GM12878 (cell line): ENCODE data around the gene PRH2. TPM values are rescaled to one million over a fixed set of nuclear protein-coding genes. Genes with fewer than 3 reads are reported as not detected.

Experiments used
- ATAC-seq: fragments of 200-7000 bp; cut with Tn5 transposase; 3 replicates; pipeline ENCODE4 v1.9.1; 2020; ENCODE audit warnings: mild to moderate bottlenecking, moderate library complexity
- BruUV-seq: library from RNA; stranded (reverse); fragments of 400-500 nt; replicated peaks from 2 replicates; lab custom pipeline; 2021; lab: Mats Ljungman, UMichigan
- CTCF ChIA-PET: fragments of 300-600 bp; sonication (Branson Sonifier 250); formaldehyde crosslinking; extraction: SDS; loops from one replicate; lab custom pipeline; 2021; ENCODE audit warnings: inconsistent platforms; lab: Yijun Ruan, JAX
- POLR2A ChIA-PET: fragments of 350-600 bp; formaldehyde crosslinking; extraction: SDS; loops from one replicate; lab custom pipeline; 2021; ENCODE audit warnings: inconsistent platforms; lab: Charles Lee
- RAD21 ChIA-PET: fragments of 300-600 bp; sonication (Branson Sonifier 250); formaldehyde crosslinking; loops from one replicate; lab custom pipeline; 2023; ENCODE audit warnings: antibody characterized with exemption; ENCODE audit not compliant: unreplicated experiment; lab: Charles Lee
- SMC1A ChIA-PET: fragments of 300-600 bp; sonication (Branson Sonifier 250); formaldehyde crosslinking; loops from one replicate; lab custom pipeline; 2023; ENCODE audit not compliant: unreplicated experiment, uncharacterized antibody; lab: Charles Lee
- DNase-seq: peaks from one replicate; pipeline ENCODE4 v3.0.0-alpha.2; 2011; ENCODE audit warnings: low read depth, low spot score
- FAIRE-seq: peaks from 3 replicates; lab custom pipeline; 2011; peaks lifted over from hg19 to GRCh38; lab: Jason Lieb, UNC
- H2AFZ ChIP-seq: 2 replicates; pipeline ENCODE4 v1.6.0; 2011; ENCODE audit warnings: low read depth, low read length, control low read depth; ENCODE audit not compliant: control insufficient read depth
- H3K27ac ChIP-seq: 2 replicates; pipeline ENCODE4 v1.5.1; 2011; ENCODE audit warnings: control low read depth; ENCODE audit not compliant: control insufficient read depth, insufficient read depth
- H3K27me3 ChIP-seq, 2 experiments: replicated peaks in 1 of 2; 2 replicates each; pipeline versions ENCODE4 v1.6.0 to v1.6.1; 2011; ENCODE audit warnings: low read length in 1 of 2; ENCODE audit not compliant: control insufficient read depth in 2 of 2, insufficient read depth in 2 of 2
- H3K36me3 ChIP-seq, 2 experiments: 2 replicates each; pipeline ENCODE4 v1.5.1; 2011; ENCODE audit warnings: low read length in 1 of 2; ENCODE audit not compliant: control insufficient read depth in 2 of 2, insufficient read depth in 2 of 2
- H3K4me1 ChIP-seq: 2 replicates; pipeline ENCODE4 v1.6.1; 2011; ENCODE audit warnings: mild to moderate bottlenecking, low read length, moderate library complexity, mixed read lengths; ENCODE audit not compliant: control insufficient read depth, insufficient read depth
- H3K4me2 ChIP-seq: 2 replicates; pipeline ENCODE4 v1.6.0; 2011; ENCODE audit warnings: control low read depth; ENCODE audit not compliant: control insufficient read depth, insufficient read depth
- H3K4me3 ChIP-seq: fragments of 200-600 bp; sonication (generic); 2 replicates; pipeline ENCODE4 v1.5.1; 2016
- H3K79me2 ChIP-seq: 2 replicates; pipeline ENCODE4 v1.6.0; 2011; ENCODE audit warnings: low read length; ENCODE audit not compliant: control insufficient read depth, insufficient read depth
- H3K9ac ChIP-seq: 2 replicates; pipeline ENCODE4 v1.8.0; 2011; ENCODE audit warnings: low read length, control low read depth, mixed read lengths; ENCODE audit not compliant: control insufficient read depth, insufficient read depth
- H3K9me3 ChIP-seq: replicated peaks from 3 replicates; pipeline ENCODE4 v1.5.1; 2011; ENCODE audit warnings: mild to moderate bottlenecking, low read length; ENCODE audit not compliant: control insufficient read depth, insufficient read depth
- H4K20me1 ChIP-seq: 2 replicates; pipeline ENCODE4 v1.6.0; 2011; ENCODE audit not compliant: control insufficient read depth, insufficient read depth
- ATF3 ChIP-seq: IDR thresholded peaks from 2 replicates; pipeline ENCODE4 v1.6.1; 2011; ENCODE audit warnings: low read depth, mild to moderate bottlenecking, low read length, moderate library complexity, borderline replicate concordance; ENCODE audit errors: extremely low read depth
- CEBPZ ChIP-seq: fragments of 150-350 bp; IDR thresholded peaks from 2 replicates; pipeline ENCODE4 v1.6.1; 2016; ENCODE audit warnings: low read depth, low read length
- ELK1 ChIP-seq: IDR thresholded peaks from 2 replicates; pipeline ENCODE4 v1.6.1; 2012; ENCODE audit warnings: low read depth, low read length, improper control_type of control experiment
- FOXK2 ChIP-seq: fragments of 450-650 bp; IDR thresholded peaks from 2 replicates; pipeline ENCODE4 v1.6.1; 2017; ENCODE audit warnings: mild to moderate bottlenecking, moderate library complexity
- KAT2A ChIP-seq: conservative IDR thresholded peaks from 2 replicates; pipeline ENCODE4 v1.6.1; 2011; ENCODE audit warnings: low read depth, low read length; ENCODE audit not compliant: control insufficient read depth
- MLLT1 ChIP-seq: fragments of 450-650 bp; IDR thresholded peaks from 2 replicates; pipeline ENCODE4 v1.6.1; 2016; ENCODE audit warnings: mild to moderate bottlenecking
- MYB ChIP-seq: fragments of 150-350 bp; IDR thresholded peaks from 2 replicates; pipeline ENCODE4 v1.6.1; 2014; ENCODE audit warnings: mild to moderate bottlenecking, low read depth, low read length, borderline replicate concordance
- NFIC ChIP-seq: IDR thresholded peaks from 2 replicates; pipeline ENCODE4 v1.6.1; 2012; ENCODE audit warnings: low read depth, mild to moderate bottlenecking, inconsistent platforms, low read length, moderate library complexity
- NRF1 ChIP-seq: conservative IDR thresholded peaks from 2 replicates; pipeline ENCODE4 v1.6.1; 2011; ENCODE audit warnings: mild to moderate bottlenecking, low read depth, low read length, improper control_type of control experiment
- RELA ChIP-seq: fragments of 450-650 bp; IDR thresholded peaks from 2 replicates; pipeline ENCODE4 v1.8.0; 2014; ENCODE audit warnings: borderline replicate concordance; ENCODE audit not compliant: partially characterized antibody
- RUNX3 ChIP-seq: IDR thresholded peaks from 2 replicates; pipeline ENCODE4 v1.6.1; 2012; ENCODE audit warnings: low read length, inconsistent platforms
- SMC3 ChIP-seq: IDR thresholded peaks from 2 replicates; pipeline ENCODE4 v1.6.1; 2011; ENCODE audit warnings: low read length, improper control_type of control experiment, borderline replicate concordance
- ZZZ3 ChIP-seq: IDR thresholded peaks from 2 replicates; pipeline ENCODE4 v1.6.1; 2011; ENCODE audit warnings: low read depth; ENCODE audit not compliant: control insufficient read depth, insufficient read length
- in situ Hi-C: fragments of 300-500 bp; cut with MboI; formaldehyde crosslinking; loops from 9 replicates; pipeline ENCODE4 v1.14.3; 2018; ENCODE audit warnings: mixed read lengths
- intact Hi-C: fragments of 100-400 bp; cut with micrococcal nuclease; formaldehyde crosslinking; loops from one replicate; pipeline ENCODE4 v1.14.2; 2022; ENCODE audit not compliant: unreplicated experiment
- polyA plus RNA-seq, 11 experiments: library from polyadenylated mRNA; depleted of rRNA in 4 of 11; unstranded in 6 of 11; stranded (reverse) in 5 of 11; fragments of >200 nt; fragmentation: Nextera tagmentation in 4 of 11; fragmentation: Illumina TruSeq in 1 of 11; extraction: Ambion mirVana in 4 of 11; extraction: Trizol in 1 of 11; gene quantifications; 1 replicate in 1 of 11; 2 replicates in 10 of 11; pipeline versions ENCODE4 v1.2.1 to v1.2.3, GENCODE V29; 2011 to 2016; ENCODE audit warnings: inconsistent platforms in 2 of 11, missing spikeins in 2 of 11, low read depth in 1 of 11
- total RNA-seq, 4 experiments: library from RNA; depleted of rRNA in 3 of 4; stranded (reverse); fragments of >200 nt in 3 of 4; fragmentation: Illumina TruSeq in 1 of 4; extraction: Trizol in 1 of 4; gene quantifications; 2 replicates each; pipeline versions ENCODE4 v1.2.1 to v1.2.3, GENCODE V29; 2013 to 2021

Gene PRH2
- total and polyA plus RNA-seq, 10 of the 15 experiments (the other 5 are each of a cell fraction or from before 2014, with no cell fraction given): 0.14 to 0.50 TPM; not detected in 8

- FAIRE-seq: no peak
- peaks cover 2% of the 10 kb centered on the region for H3K79me2 ChIP-seq
- H4K20me1 ChIP-seq: no peaks in the 10 kb centered on the region
- in situ Hi-C loops: no loop called here
- DNase-seq: no peak
- no peak overlapping the region for H3K4me2 ChIP-seq
- H3K27ac ChIP-seq: no peak overlapping the region
- H3K4me1 ChIP-seq: no peaks in the 10 kb centered on the region
- no peaks in the 10 kb centered on the region for H3K27me3 ChIP-seq
- RAD21 ChIA-PET: no interaction called here
- TF ChIP-seq RUNX3 (0 out of 2 replicates have a peak, but pooled peaks have one; percentile 9), ELK1 (no peak), MYB (no peak), NFIC (no peak), FOXK2 (no peak), NRF1 (no peak)
- no peaks in the 10 kb centered on the region; the same call in 1 of the 3 replicates for H3K9me3 ChIP-seq
- CTCF ChIA-PET: no interaction called here
- SMC1A ChIA-PET: no interaction called here
- POLR2A ChIA-PET: no interaction called here
- H3K4me3 ChIP-seq: no peak overlapping the region
- no peaks in the 10 kb centered on the region; a peak in 1 of 4 replicates for H3K36me3 ChIP-seq
- H3K9ac ChIP-seq: no peak overlapping the region
- no TSS peak for BruUV-seq
- 0 out of 3 replicates have a peak, but pooled peaks have one; percentile 26 for ATAC-seq
- intact Hi-C loops: no loop called here
- no peak overlapping the region for H2AFZ ChIP-seq
These were observed 27.0 kb downstream of the PRH2 start for GRCh38 chr12:10956085-10956484.

- in situ Hi-C loops: no loop called here
- H3K27me3 ChIP-seq: no peaks in the 10 kb centered on the region
- H3K4me3 ChIP-seq: no peak overlapping the region
- H3K4me2 ChIP-seq: no peak overlapping the region
- FAIRE-seq: no peak
- ChIA-PET POLR2A (no interaction called here), RAD21 (no interaction called here), CTCF (no interaction called here), SMC1A (interaction anchor here (0.6 to 1.5 kb wide), 2 partner anchors 22 to 25 kb away, joined by 3 to 4 read pairs; no protein-coding TSS in a partner anchor)
- ATAC-seq: no peak
- no peaks in the 10 kb centered on the region for H3K4me1 ChIP-seq
- no peak overlapping the region for H3K27ac ChIP-seq
- no peak for DNase-seq
- intact Hi-C loops: no loop called here
- H3K9ac ChIP-seq: no peak overlapping the region
- H3K79me2 ChIP-seq: peaks cover 2% of the 10 kb centered on the region
- no TSS peak for BruUV-seq
- H3K36me3 ChIP-seq: no peaks in the 10 kb centered on the region; a peak in 1 of 4 replicates
- no peaks in the 10 kb centered on the region; the same call in 1 of the 3 replicates for H3K9me3 ChIP-seq
- no peak overlapping the region for H2AFZ ChIP-seq
- H4K20me1 ChIP-seq: no peaks in the 10 kb centered on the region
- TF ChIP-seq ZZZ3 (no peak), MLLT1 (no peak), RELA (no peak), SMC3 (no peak), ATF3 (no peak), KAT2A (no peak), CEBPZ (no peak)
These were observed 28.7 kb downstream of the PRH2 start for GRCh38 chr12:10957741-10958140.
